Liver (tissue), 9 donors: ENCODE results near the gene C2orf80. TPM values are rescaled to one million over a fixed set of nuclear protein-coding genes. Genes with fewer than 3 reads are reported as not detected.
"Not testable (repeated sequence)": the region's sequence is repeated elsewhere in the genome, so short reads cannot be mapped to it uniquely, and the experiment has no call there.

ENCODE experiments used
- DNase-seq: peaks from one replicate; pipeline ENCODE4 v3.0.0-alpha.2; 2017; ENCODE audit warnings: low spot score
- H3K27ac ChIP-seq, 2 donors: one replicate each; pipeline ENCODE4 v1.7.0; 2013; ENCODE audit warnings: inconsistent platforms in 2 of 2, low read length in 2 of 2, control low read depth in 1 of 2, low read depth in 1 of 2, mild to moderate bottlenecking in 1 of 2
- H3K27me3 ChIP-seq, 4 donors: one replicate each; pipeline versions ENCODE4 v1.6.1 to v1.7.0; 2013; ENCODE audit warnings: low read length in 3 of 4, inconsistent platforms in 1 of 4, mild to moderate bottlenecking in 1 of 4, moderate library complexity in 1 of 4; ENCODE audit not compliant: control insufficient read depth in 4 of 4, insufficient read depth in 4 of 4
- H3K36me3 ChIP-seq, 4 donors: one replicate each; pipeline versions ENCODE4 v1.6.1 to v1.7.0; 2013; ENCODE audit warnings: low read length in 3 of 4, mild to moderate bottlenecking in 3 of 4, low read depth in 1 of 4, moderate library complexity in 1 of 4; ENCODE audit not compliant: control insufficient read depth in 4 of 4, insufficient read depth in 3 of 4
- H3K4me1 ChIP-seq, 4 donors: one replicate each; pipeline versions ENCODE4 v1.6.1 to v1.7.0; 2013; ENCODE audit warnings: low read length in 3 of 4, mild to moderate bottlenecking in 3 of 4, moderate library complexity in 1 of 4; ENCODE audit not compliant: control insufficient read depth in 4 of 4, insufficient read depth in 4 of 4
- H3K4me3 ChIP-seq, 3 donors: one replicate each; pipeline versions ENCODE4 v1.6.1 to v1.7.0; 2013; ENCODE audit warnings: low read length in 3 of 3, control low read depth in 1 of 3, low read depth in 1 of 3, mild to moderate bottlenecking in 1 of 3
- H3K9ac ChIP-seq, 2 donors: one replicate each; pipeline ENCODE4 v1.7.0; 2013; ENCODE audit warnings: low read length in 2 of 2, mild to moderate bottlenecking in 2 of 2, moderate library complexity in 2 of 2, control low read depth in 1 of 2, low read depth in 1 of 2
- H3K9me3 ChIP-seq, 4 donors: one replicate each; pipeline versions ENCODE4 v1.6.1 to v1.7.0; 2013; ENCODE audit warnings: low read length in 3 of 4; ENCODE audit not compliant: control insufficient read depth in 4 of 4
- WGBS: extraction: QIAGEN DNeasy Blood & Tissue Kit; methylation state at CpG from one replicate; pipeline ENCODE4 v1.1.7; 2013; 5-methylcytosine and 5-hydroxymethylcytosine counted together
- polyA plus RNA-seq, 2 donors: library from polyadenylated mRNA; stranded (reverse) in 1 of 2; unstranded in 1 of 2; fragments of 200-250 nt in 1 of 2; fragments of >200 nt in 1 of 2; fragmentation: Nextera tagmentation in 1 of 2; extraction: Ambion mirVana in 1 of 2; gene quantifications; one replicate each; pipeline versions ENCODE4 v1.2.1 to v1.2.3, GENCODE V29; 2013 to 2015
- total RNA-seq, 2 donors: library from RNA; depleted of rRNA; stranded (reverse); fragments of >200 nt; gene quantifications; one replicate each; pipeline ENCODE4 v1.2.3, GENCODE V29; 2014
- TF ChIP-seq, protein P1 (sequence below): IDR thresholded peaks from 2 replicates; pipeline ENCODE4 v1.6.1; 2016; ENCODE audit warnings: antibody characterized with exemption
- TF ChIP-seq, protein P2 (sequence below): fragments of 150-350 bp; IDR thresholded peaks from 2 replicates; pipeline ENCODE4 v1.5.1; 2017; ENCODE audit warnings: improper control_type of control experiment, low read depth, low read length; ENCODE audit not compliant: missing input control
- donor health status: healthy.
- donor health status: healthy.
- donor health status: healthy.
- donor health status: healthy.
- donor health status: healthy.

C2orf80 gene
- total and polyA plus RNA-seq, 4 donors, result not detected

DNA sequence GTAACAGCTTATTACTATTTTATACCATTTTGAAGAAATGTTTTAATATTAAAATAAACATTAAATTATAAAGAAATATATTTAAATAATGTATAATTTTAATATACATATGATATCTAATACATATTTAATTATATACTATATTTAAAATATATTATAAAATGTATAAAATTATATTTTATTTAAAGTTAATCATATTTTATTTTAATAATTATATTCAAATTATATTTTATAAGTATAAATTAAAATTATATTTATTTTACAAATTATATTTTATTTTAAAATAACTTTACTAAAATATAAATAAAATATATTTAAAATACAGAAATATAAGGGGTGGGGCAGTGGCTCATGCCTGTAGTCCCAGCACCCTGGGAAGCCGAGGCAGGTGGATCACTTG lies 67.6 kb downstream of the C2orf80 start (continued):
- TF ChIP-seq, protein P1, sequence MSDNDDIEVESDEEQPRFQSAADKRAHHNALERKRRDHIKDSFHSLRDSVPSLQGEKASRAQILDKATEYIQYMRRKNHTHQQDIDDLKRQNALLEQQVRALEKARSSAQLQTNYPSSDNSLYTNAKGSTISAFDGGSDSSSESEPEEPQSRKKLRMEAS, result no peak

DNA sequence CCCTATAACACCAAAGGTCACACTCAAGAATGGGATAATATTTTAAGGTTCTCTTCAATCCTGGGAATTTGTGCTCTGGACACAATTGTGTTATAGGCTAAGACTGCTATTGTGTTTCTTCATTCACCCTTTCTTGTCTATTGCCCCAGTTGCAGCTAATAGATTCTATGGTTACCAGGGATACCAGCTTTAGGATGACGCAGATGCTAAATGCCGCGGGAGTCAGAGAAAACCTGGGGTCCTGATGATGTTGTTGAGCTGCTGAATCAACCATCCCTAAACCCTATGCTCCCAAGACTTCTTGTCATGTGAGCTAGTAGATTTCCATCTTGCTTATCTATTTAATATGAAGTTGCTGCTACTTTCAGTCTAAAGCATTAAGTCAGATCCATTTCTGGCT lies 70.9 kb downstream of the C2orf80 start:
- Histone ChIP-seq H3K4me1 (no peaks in the 10 kb centered on the region), H3K27me3 (peaks cover 0 to 4% (median 0%) of the 10 kb centered on the region in 4 donors), H3K27ac (no peak overlapping the region), H3K4me3 (no peak overlapping the region), H3K9ac (no peak overlapping the region), H3K36me3 (no peaks in the 10 kb centered on the region), H3K9me3 (no peaks in the 10 kb centered on the region)
- no peak for DNase-seq
- WGBS, result over 99% methylated on average over 3 of the region's 3 CpGs
- TF ChIP-seq, protein P2, sequence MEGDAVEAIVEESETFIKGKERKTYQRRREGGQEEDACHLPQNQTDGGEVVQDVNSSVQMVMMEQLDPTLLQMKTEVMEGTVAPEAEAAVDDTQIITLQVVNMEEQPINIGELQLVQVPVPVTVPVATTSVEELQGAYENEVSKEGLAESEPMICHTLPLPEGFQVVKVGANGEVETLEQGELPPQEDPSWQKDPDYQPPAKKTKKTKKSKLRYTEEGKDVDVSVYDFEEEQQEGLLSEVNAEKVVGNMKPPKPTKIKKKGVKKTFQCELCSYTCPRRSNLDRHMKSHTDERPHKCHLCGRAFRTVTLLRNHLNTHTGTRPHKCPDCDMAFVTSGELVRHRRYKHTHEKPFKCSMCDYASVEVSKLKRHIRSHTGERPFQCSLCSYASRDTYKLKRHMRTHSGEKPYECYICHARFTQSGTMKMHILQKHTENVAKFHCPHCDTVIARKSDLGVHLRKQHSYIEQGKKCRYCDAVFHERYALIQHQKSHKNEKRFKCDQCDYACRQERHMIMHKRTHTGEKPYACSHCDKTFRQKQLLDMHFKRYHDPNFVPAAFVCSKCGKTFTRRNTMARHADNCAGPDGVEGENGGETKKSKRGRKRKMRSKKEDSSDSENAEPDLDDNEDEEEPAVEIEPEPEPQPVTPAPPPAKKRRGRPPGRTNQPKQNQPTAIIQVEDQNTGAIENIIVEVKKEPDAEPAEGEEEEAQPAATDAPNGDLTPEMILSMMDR, result no peak

DNA sequence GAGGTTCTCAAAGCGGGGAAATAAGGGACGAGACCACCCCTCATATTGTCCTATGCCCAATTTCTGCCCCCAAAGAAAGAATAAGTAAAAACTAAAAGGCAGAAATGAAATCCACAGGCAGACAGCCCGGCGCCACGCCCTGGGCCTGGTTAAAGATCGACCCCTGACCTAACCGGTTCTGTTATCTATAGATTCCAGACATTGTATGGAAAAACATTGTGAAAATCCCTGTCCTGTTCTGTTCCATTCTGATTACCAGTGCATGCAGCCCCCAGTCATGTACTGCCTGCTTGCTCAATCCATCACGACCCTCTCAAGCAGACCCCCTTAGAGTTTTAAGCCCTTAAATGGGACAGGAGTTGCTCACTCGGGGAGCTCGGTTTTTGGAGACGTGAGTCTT lies 72.4 kb downstream of the C2orf80 start:
- H3K4me3 ChIP-seq, H3K27me3 ChIP-seq, H3K27ac ChIP-seq, H3K4me1 ChIP-seq, DNase-seq, H3K9me3 ChIP-seq, H3K9ac ChIP-seq, H3K36me3 ChIP-seq: not testable (repeated sequence)
- 91% methylated on average over 11 of the region's 11 CpGs for WGBS

Other genes starting within 250 kb of the C2orf80 start
- gene PLEKHM3, start 164.5 kb downstream of the C2orf80 start, total RNA-seq, result 10 to 100 TPM in 1 of 2 donors, 1 to 10 TPM in 1; 5.5 to 18.3 TPM
- gene PLEKHM3, start 164.5 kb downstream of the C2orf80 start, polyA plus RNA-seq, result 1 to 10 TPM; 3.0 to 5.5 TPM
- gene CRYGD, start 65.5 kb downstream of the C2orf80 start, total RNA-seq, result not detected
- gene CRYGD, start 65.5 kb downstream of the C2orf80 start, polyA plus RNA-seq, result not detected
- not detected for gene CRYGC, start 60.2 kb downstream of the C2orf80 start, total RNA-seq
- gene CRYGC, start 60.2 kb downstream of the C2orf80 start, polyA plus RNA-seq, result not detected
- not detected for gene CRYGB, start 43.9 kb downstream of the C2orf80 start, total RNA-seq
- gene CRYGB, start 43.9 kb downstream of the C2orf80 start, polyA plus RNA-seq, result not detected
- not detected for gene CRYGA, start 26.4 kb downstream of the C2orf80 start, total RNA-seq
- not detected for gene CRYGA, start 26.4 kb downstream of the C2orf80 start, polyA plus RNA-seq
- 100 to 1,000 TPM; 144 to 188 TPM for gene IDH1, start 65.0 kb upstream of the C2orf80 start, total RNA-seq
- gene IDH1, start 65.0 kb upstream of the C2orf80 start, polyA plus RNA-seq, result 100 to 1,000 TPM; 134 to 140 TPM
- gene PIKFYVE, start 76.2 kb upstream of the C2orf80 start, total RNA-seq, result 10 to 100 TPM; 14.0 to 23.1 TPM
- gene PIKFYVE, start 76.2 kb upstream of the C2orf80 start, polyA plus RNA-seq, result 1 to 10 TPM; 3.5 to 4.2 TPM
- 1 to 10 TPM in 1 of 2 donors, under 1 TPM in 1; 0.08 to 1.5 TPM for gene PTH2R, start 216.8 kb upstream of the C2orf80 start, total RNA-seq
- under 1 TPM in 1 of 2 donors, not detected in 1; 0.01 TPM for gene PTH2R, start 216.8 kb upstream of the C2orf80 start, polyA plus RNA-seq